ENCODE measurements around the gene CASP8AP2. TPM values are rescaled to one million over a fixed set of nuclear protein-coding genes. Genes with fewer than 3 reads are reported as not detected.
"Not testable (repeated sequence)": the region's sequence is repeated elsewhere in the genome, so short reads cannot be mapped to it uniquely, and the experiment has no call there.

The CASP8AP2 gene
- total RNA-seq, 1 experiment from 2014 or later = 23.6 TPM

DNA sequence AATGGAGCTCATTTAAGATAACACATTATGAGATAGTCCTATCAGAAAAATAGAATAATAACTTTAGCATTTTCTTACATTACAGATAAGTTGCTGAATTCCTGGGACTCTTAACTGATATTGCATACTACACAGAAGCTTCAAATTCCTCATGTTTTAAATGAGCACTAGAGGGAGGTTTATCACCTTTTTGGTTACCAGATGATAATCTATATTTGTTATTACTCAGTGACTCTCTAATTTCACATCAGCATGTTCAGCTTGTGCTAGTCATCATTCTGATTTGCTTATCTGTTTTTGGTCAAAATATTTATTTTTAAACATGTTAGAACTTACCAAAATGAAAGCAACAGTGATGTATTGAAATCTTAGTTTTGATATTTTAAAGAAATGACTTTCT, 44.0 kb downstream of the CASP8AP2 start:
- Histone ChIP-seq H2AFZ (ENCODE audit: low read length) (no peak overlapping the region), H3K36me3 (ENCODE audit: insufficient read depth, low read length) (peaks cover 24% of the 10 kb centered on the region), H3K4me2 (ENCODE audit: low read depth, low read length, poor library complexity, severe bottlenecking) (no peak overlapping the region), H3K27ac (ENCODE audit: low read length) (no peak overlapping the region), H3K4me1 (ENCODE audit: low read length) (no peaks in the 10 kb centered on the region), H3K9ac (ENCODE audit: low read length) (no peak overlapping the region), H4K20me1 (ENCODE audit: insufficient read depth, low read depth, low read length) (no peaks in the 10 kb centered on the region), H3K27me3 (ENCODE audit: low read length) (no peaks in the 10 kb centered on the region), H3K9me3 (ENCODE audit: low read length) (no peaks in the 10 kb centered on the region), H3K79me2 (ENCODE audit: low read length) (no peaks in the 10 kb centered on the region), H3K4me3 (ENCODE audit: low read length) (no peak overlapping the region), H3K9me2 (replicated peaks; ENCODE audit: insufficient read depth, low read length) (no peaks in the 10 kb centered on the region)
- DNase-seq = no peak

DNA sequence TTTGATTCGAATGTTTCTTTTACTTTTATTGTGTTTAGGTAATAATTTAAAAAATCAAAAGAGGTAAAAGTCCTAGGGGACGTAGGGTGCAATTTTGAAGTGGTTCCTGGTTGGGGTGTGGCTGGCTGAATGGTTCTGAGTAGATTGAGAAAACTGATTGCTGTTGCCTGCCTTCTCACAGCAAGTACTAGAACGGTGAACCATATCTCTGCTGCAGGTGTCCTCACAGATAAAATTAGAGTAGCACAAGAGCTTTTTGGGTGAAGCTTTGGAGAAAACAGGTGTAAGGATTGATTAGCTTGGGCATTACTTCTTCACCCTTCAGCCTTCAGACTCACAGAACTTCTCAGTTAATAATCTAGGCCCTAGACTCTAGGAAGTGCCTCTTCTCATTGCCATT, 44.8 kb downstream of the CASP8AP2 start:
- H3K9me2 ChIP-seq (replicated peaks; ENCODE audit: insufficient read depth, low read length) = no peaks in the 10 kb centered on the region
- H3K36me3 ChIP-seq (ENCODE audit: insufficient read depth, low read length) = peaks cover 24% of the 10 kb centered on the region
- no peaks in the 10 kb centered on the region for H3K27me3 ChIP-seq (ENCODE audit: low read length)
- no peaks in the 10 kb centered on the region for H3K9me3 ChIP-seq (ENCODE audit: low read length)
- H3K79me2 ChIP-seq (ENCODE audit: low read length) = no peaks in the 10 kb centered on the region
- no peak overlapping the region for H3K4me2 ChIP-seq (ENCODE audit: low read depth, low read length, poor library complexity, severe bottlenecking)
- H3K9ac ChIP-seq (ENCODE audit: low read length) = no peak overlapping the region
- H4K20me1 ChIP-seq (ENCODE audit: insufficient read depth, low read depth, low read length) = no peaks in the 10 kb centered on the region
- H3K4me3 ChIP-seq (ENCODE audit: low read length) = no peak overlapping the region
- no peak overlapping the region for H3K27ac ChIP-seq (ENCODE audit: low read length)
- H3K4me1 ChIP-seq (ENCODE audit: low read length) = no peaks in the 10 kb centered on the region
- no peak overlapping the region for H2AFZ ChIP-seq (ENCODE audit: low read length)
- DNase-seq = no peak

DNA sequence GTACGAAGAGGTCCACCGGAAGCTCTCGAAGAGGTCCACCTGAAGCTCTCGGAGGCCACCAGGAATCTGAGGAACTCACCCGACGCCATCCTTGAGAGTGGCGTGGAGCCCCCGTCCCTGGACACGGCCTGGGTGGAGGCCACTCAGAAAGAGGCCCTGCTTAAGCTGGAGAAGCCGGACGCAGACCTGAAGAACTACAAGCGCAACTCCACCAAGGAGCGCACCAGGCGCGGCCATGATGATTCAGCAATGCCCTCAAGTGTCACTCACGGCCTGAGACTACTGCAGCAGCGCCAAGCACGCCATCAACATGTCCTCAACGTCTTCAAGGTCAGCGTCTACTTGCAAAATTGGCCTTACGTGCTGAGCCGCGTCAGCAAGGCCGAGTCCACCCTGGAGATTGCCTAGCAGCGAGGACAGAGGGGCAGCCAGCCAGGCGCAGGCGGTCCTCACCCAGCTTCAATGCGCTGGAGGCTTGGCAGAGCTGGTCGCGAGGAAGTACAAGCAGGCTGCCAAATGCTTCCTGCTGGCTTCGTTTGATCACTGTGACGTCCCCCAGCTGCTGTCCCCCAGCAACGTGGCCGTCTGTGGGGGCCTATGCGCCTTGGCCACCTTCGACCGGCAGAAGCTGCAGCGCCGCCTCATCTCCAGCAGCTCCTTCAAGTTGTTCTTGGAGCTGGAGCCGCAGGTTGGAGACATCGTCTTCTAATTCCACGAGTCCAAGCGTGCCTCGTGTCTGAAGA, 56.9 kb downstream of the CASP8AP2 start:
- Histone ChIP-seq H3K9me2 (replicated peaks; ENCODE audit: insufficient read depth, low read length) (no peaks in the 10 kb centered on the region), H3K79me2 (ENCODE audit: low read length) (no peaks in the 10 kb centered on the region), H3K4me3 (ENCODE audit: low read length) (no peak overlapping the region), H2AFZ (ENCODE audit: low read length) (no peak overlapping the region), H3K9ac (ENCODE audit: low read length) (no peak overlapping the region), H4K20me1 (ENCODE audit: insufficient read depth, low read depth, low read length) (no peaks in the 10 kb centered on the region), H3K27ac (ENCODE audit: low read length) (no peak overlapping the region), H3K4me2 (ENCODE audit: low read depth, low read length, poor library complexity, severe bottlenecking) (no peak overlapping the region), H3K9me3 (ENCODE audit: low read length) (no peaks in the 10 kb centered on the region), H3K4me1 (ENCODE audit: low read length) (peaks cover 25% of the 10 kb centered on the region), H3K27me3 (ENCODE audit: low read length) (no peaks in the 10 kb centered on the region), H3K36me3 (ENCODE audit: insufficient read depth, low read length) (no peaks in the 10 kb centered on the region)
- DNase-seq = peak; percentile 24

DNA sequence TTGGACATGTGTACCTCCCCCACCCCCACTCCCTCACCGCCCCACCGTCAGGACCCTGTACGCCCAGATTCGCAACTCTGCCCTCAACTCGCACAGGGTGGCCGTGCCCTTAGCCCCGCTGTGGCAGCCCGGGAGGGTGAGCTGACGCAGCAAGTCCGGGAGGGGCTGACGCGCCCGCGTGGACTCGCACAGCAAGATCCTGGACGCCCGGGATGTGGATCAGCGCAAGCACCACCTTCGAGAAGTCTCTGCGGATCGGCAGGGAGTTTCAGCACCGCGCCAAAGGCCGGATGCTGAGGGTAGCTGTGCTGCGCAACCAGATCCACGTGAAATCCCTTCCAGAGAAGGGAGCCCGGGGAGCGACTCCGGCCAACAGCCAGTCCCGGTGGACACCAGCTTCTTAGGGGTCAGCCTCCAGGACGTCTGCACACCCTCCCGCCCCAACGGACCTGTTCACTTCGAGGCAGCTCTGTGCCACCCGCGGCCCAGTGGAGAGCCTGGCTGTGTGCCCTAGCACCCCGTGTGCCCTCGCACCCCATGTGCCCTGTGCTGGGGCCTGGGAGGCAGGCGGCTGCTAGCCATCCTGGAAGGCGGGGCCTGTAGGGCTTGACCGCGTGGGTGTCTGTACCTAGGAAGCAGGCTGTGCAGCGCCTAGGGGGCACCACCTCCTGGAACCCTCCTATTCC, 57.9 kb downstream of the CASP8AP2 start:
- no peaks in the 10 kb centered on the region for H3K27me3 ChIP-seq (ENCODE audit: low read length)
- no peaks in the 10 kb centered on the region for H4K20me1 ChIP-seq (ENCODE audit: insufficient read depth, low read depth, low read length)
- H3K4me1 ChIP-seq (ENCODE audit: low read length) = peaks cover 34% of the 10 kb centered on the region
- H3K4me2 ChIP-seq (ENCODE audit: low read depth, low read length, poor library complexity, severe bottlenecking) = no peak overlapping the region
- peak; percentile 4 for DNase-seq
- H3K36me3 ChIP-seq (ENCODE audit: insufficient read depth, low read length) = no peaks in the 10 kb centered on the region
- no peak overlapping the region for H3K27ac ChIP-seq (ENCODE audit: low read length)
- H3K9me2 ChIP-seq (replicated peaks; ENCODE audit: insufficient read depth, low read length) = no peaks in the 10 kb centered on the region
- H3K79me2 ChIP-seq (ENCODE audit: low read length) = no peaks in the 10 kb centered on the region
- no peak overlapping the region for H3K9ac ChIP-seq (ENCODE audit: low read length)
- no peak overlapping the region for H3K4me3 ChIP-seq (ENCODE audit: low read length)
- H3K9me3 ChIP-seq (ENCODE audit: low read length) = no peaks in the 10 kb centered on the region
- no peak overlapping the region for H2AFZ ChIP-seq (ENCODE audit: low read length)

DNA sequence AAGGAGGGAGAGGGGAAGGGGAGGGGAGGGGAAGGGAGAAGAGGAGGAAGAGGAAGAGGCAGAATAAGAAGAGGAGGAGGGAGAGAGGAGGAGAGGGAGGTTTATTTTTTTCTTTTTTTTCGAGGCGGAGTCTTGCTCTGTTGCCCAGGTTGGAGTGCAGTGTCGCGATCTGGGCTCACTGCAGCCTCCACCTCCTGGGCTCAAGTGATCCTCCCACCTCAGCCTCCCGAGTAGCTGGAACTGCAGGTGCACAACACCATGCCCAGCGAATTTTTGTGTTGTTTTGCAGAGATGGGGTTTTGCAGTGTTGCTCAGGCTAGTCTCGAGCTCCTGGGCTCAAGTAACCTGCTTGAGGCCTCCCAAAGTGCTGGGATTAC, 58.4 kb downstream of the CASP8AP2 start:
- no peak overlapping the region for H3K4me3 ChIP-seq (ENCODE audit: low read length)
- H3K4me2 ChIP-seq (ENCODE audit: low read depth, low read length, poor library complexity, severe bottlenecking) = no peak overlapping the region
- no peaks in the 10 kb centered on the region for H3K36me3 ChIP-seq (ENCODE audit: insufficient read depth, low read length)
- H3K79me2 ChIP-seq (ENCODE audit: low read length) = no peaks in the 10 kb centered on the region
- no peak overlapping the region for H3K9ac ChIP-seq (ENCODE audit: low read length)
- H4K20me1 ChIP-seq (ENCODE audit: insufficient read depth, low read depth, low read length) = no peaks in the 10 kb centered on the region
- H3K9me3 ChIP-seq (ENCODE audit: low read length) = no peaks in the 10 kb centered on the region
- peaks cover 34% of the 10 kb centered on the region for H3K4me1 ChIP-seq (ENCODE audit: low read length)
- no peak for DNase-seq
- H2AFZ ChIP-seq (ENCODE audit: low read length) = no peak overlapping the region
- no peak overlapping the region for H3K27ac ChIP-seq (ENCODE audit: low read length)
- H3K9me2 ChIP-seq (replicated peaks; ENCODE audit: insufficient read depth, low read length) = no peaks in the 10 kb centered on the region
- H3K27me3 ChIP-seq (ENCODE audit: low read length) = no peaks in the 10 kb centered on the region

DNA sequence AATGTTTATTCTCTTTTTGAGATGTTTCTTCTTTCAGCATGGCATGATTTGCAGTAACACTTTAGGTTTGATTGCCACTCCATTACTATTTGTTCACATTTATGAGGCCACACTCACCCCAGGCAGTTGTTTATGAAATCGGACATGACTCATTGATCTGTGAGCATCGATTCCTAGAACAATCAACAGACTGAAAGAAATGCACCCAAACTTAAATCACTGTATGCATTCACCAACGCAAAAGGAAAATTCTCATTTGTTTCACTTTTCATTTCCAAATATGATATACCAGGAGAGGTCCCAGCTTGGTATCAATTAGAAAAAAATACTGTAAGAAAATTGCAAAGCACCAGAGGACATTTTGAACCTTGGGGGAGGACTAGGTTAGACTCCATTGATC, 59.2 kb downstream of the CASP8AP2 start:
- H3K4me3 ChIP-seq (ENCODE audit: low read length) = no peak overlapping the region
- H2AFZ ChIP-seq (ENCODE audit: low read length) = no peak overlapping the region
- no peak overlapping the region for H3K9ac ChIP-seq (ENCODE audit: low read length)
- no peaks in the 10 kb centered on the region for H3K27me3 ChIP-seq (ENCODE audit: low read length)
- no peak overlapping the region for H3K27ac ChIP-seq (ENCODE audit: low read length)
- no peak for DNase-seq
- H4K20me1 ChIP-seq (ENCODE audit: insufficient read depth, low read depth, low read length) = no peaks in the 10 kb centered on the region
- H3K4me2 ChIP-seq (ENCODE audit: low read depth, low read length, poor library complexity, severe bottlenecking) = no peak overlapping the region
- H3K9me2 ChIP-seq (replicated peaks; ENCODE audit: insufficient read depth, low read length) = no peaks in the 10 kb centered on the region
- no peaks in the 10 kb centered on the region for H3K79me2 ChIP-seq (ENCODE audit: low read length)
- peaks cover 34% of the 10 kb centered on the region for H3K4me1 ChIP-seq (ENCODE audit: low read length)
- no peaks in the 10 kb centered on the region for H3K36me3 ChIP-seq (ENCODE audit: insufficient read depth, low read length)
- no peaks in the 10 kb centered on the region for H3K9me3 ChIP-seq (ENCODE audit: low read length)

DNA sequence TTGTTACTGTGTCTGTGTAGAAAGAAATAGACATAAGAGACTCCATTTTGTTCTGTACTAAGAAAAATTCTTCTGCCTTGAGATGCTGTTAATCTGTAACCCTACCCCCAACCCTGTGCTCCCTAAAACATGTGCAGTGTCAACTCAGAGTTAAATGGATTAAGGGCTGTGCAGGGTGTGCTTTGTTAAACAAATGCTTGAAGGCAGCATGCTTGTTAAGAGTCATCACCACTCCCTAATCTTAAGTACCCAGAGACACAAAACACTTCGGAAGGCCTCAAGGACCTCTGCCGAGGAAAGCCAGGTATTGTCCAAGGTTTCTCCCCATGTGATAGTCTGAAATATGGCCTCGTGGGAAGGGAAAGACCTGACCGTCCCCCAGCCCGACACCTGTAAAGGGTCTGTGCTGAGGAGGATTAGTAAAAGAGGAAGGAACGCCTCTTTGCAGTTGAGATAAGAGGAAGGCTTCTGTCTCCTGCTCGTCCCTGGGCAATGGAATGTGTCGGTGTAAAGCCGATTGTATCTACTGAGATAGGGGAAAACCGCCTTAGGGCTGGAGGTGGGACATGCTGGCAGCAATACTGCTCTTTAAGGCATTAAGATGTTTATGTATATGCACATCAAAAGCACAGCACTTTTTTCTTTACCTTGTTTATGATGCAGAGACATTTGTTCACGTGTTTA, 61.3 kb downstream of the CASP8AP2 start:
- Histone ChIP-seq H3K4me3 (ENCODE audit: low read length) (peak overlapping the region; percentile 60), H3K27ac (ENCODE audit: low read length) (peak overlapping the region; percentile 72), H3K9ac (ENCODE audit: low read length) (peak overlapping the region; percentile 52), H3K4me1 (ENCODE audit: low read length) (peaks cover 34% of the 10 kb centered on the region), H3K4me2 (ENCODE audit: low read depth, low read length, poor library complexity, severe bottlenecking) (peak overlapping the region; percentile 85), H2AFZ (ENCODE audit: low read length) (peak overlapping the region; percentile 56; the same call in 1 of the 2 replicates)
- H3K27me3 ChIP-seq (ENCODE audit: low read length); H3K79me2 ChIP-seq (ENCODE audit: low read length); H3K36me3 ChIP-seq (ENCODE audit: insufficient read depth, low read length); H3K9me3 ChIP-seq (ENCODE audit: low read length); H3K9me2 ChIP-seq (replicated peaks; ENCODE audit: insufficient read depth, low read length); H4K20me1 ChIP-seq (ENCODE audit: insufficient read depth, low read depth, low read length): not testable (repeated sequence)
- DNase-seq = peak; percentile 56

DNA sequence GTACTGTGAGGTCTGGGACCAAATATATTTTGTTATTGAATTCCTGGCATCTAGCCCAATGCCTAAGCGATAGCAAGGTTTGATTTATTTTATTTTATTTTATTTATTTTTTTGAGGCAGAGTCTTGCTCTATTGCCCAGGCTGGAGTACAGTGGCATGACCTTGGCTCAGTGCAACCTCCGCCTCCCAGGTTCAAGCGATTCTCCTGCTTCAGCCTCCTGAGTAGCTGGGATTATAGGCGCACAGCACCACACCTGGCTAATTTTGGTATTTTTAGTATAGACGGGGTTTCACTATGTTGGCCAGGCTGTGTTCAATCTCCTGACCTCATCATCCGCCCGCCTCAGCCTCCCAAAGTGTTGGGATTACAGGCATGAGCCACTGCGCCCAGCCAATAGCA, 62.9 kb downstream of the CASP8AP2 start:
- not testable (repeated sequence) for H3K36me3 ChIP-seq (ENCODE audit: insufficient read depth, low read length); H3K9me3 ChIP-seq (ENCODE audit: low read length); H3K79me2 ChIP-seq (ENCODE audit: low read length); H3K9ac ChIP-seq (ENCODE audit: low read length); H3K4me3 ChIP-seq (ENCODE audit: low read length); H3K4me2 ChIP-seq (ENCODE audit: low read depth, low read length, poor library complexity, severe bottlenecking); H3K27me3 ChIP-seq (ENCODE audit: low read length); H3K9me2 ChIP-seq (replicated peaks; ENCODE audit: insufficient read depth, low read length); H2AFZ ChIP-seq (ENCODE audit: low read length); H3K27ac ChIP-seq (ENCODE audit: low read length); H4K20me1 ChIP-seq (ENCODE audit: insufficient read depth, low read depth, low read length)
- DNase-seq = peak; percentile 49
- H3K4me1 ChIP-seq (ENCODE audit: low read length) = peaks cover 34% of the 10 kb centered on the region

Data from Karpas-422 (cell line).